ENCODE results near the gene NSMCE1. TPM values are rescaled to one million over a fixed set of nuclear protein-coding genes. Genes with fewer than 3 reads are reported as not detected.
"Not testable (repeated sequence)": the region's sequence is repeated elsewhere in the genome, so short reads cannot be mapped to it uniquely, and the experiment has no call there.

The NSMCE1 gene
- polyA plus RNA-seq, 3 donors = 51.5 to 56.3 (median 53.4) TPM

- 73 to 82% (median 79%) methylated on average over 7 of the region's 7 CpGs for WGBS, 3 donors
Measured at GRCh38 chr16:27281243-27281642, 12.7 kb upstream of the NSMCE1 start.

GRCh38 chr16:27275394-27275793 lies 6.8 kb upstream of the NSMCE1 start:
- WGBS, 3 donors = 80 to 90% (median 89%) methylated on average over 1 of the region's 1 CpG
- no peak overlapping the region for H3K27ac ChIP-seq (ENCODE audit: low read depth, low read length)

More at GRCh38 chr16:27281243-27281642, 12.7 kb upstream of the NSMCE1 start:
- H3K27ac ChIP-seq (ENCODE audit: low read depth, low read length) = no peak overlapping the region

DNA sequence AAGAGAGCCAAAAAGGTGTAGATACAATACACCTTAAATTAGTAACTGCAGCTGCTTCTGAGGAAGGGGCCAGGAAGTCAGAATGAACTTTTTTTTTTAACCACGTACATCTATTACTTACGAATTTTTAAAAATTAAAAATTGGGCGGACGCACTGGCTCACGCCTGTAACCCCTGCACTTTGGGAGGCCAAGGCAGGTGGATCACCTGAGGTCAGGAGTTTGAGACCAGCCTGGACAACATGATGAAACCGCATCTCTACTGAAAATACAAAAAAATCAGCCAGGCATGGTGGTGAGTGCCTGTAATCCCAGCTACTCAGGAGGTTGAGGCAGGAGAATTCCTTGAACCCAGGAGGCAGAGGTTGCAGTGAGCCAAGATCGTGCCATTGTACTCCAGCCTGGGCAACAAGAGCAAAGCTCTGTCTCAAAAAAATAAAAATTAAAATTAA lies 5.9 kb upstream of the NSMCE1 start:
- 82 to 87% (median 86%) methylated on average over 7 of the region's 7 CpGs for WGBS, 3 donors
- H3K27ac ChIP-seq (ENCODE audit: low read depth, low read length) = not testable (repeated sequence)

- 72 to 83% (median 75%) methylated on average over 8 of the region's 8 CpGs for WGBS, 3 donors
Measured at GRCh38 chr16:27273670-27274423, 5.3 kb upstream of the NSMCE1 start.

GRCh38 chr16:27273330-27273669 lies 4.7 kb upstream of the NSMCE1 start:
- 95 to 98% (median 98%) methylated on average over 4 of the region's 4 CpGs for WGBS, 3 donors
- H3K27ac ChIP-seq (ENCODE audit: low read depth, low read length) = no peak overlapping the region

More at GRCh38 chr16:27273670-27274423, 5.3 kb upstream of the NSMCE1 start:
- no peak overlapping the region for H3K27ac ChIP-seq (ENCODE audit: low read depth, low read length)

DNA sequence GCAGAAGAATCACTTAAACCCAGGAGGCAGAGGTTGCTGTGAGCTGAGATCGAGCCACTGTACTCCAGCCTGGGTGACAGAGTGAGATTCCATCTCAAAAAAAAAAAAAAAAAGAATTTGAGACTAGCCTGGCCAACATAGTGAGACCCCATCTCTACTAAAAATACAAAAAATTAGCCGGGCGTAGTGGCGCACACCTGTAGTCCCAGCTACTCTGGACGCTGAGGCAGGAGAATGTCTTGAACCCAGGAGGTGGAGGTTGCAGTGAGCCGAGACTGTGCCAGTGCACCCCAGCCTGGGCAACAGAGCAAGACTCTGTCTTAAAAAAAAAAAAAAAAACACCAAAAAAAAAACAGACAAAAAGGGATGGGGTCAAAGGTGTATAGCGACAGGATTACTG lies 4.1 kb upstream of the NSMCE1 start:
- 97 to 99% (median 97%) methylated on average over 7 of the region's 7 CpGs for WGBS, 3 donors
- H3K27ac ChIP-seq (ENCODE audit: low read depth, low read length) = not testable (repeated sequence)

DNA sequence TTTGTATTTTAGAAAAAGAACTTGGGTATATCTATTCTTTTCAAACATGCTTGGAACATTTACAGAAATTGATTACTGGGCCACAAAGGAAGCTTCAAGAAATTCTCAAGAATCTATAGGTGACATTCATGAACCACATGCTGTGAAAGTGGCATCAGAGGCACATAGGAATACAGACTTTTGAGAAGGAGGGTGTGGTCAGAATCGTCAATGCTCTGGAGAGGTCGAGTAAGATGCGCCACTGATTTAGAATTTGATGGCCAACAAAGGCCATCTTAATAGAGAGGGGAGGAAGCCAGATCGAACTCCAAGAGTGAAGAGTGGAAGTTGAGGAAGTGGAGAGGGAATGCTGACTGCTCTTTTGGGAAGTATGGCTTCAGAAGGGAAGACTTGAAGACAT lies 3.5 kb upstream of the NSMCE1 start:
- 87 to 92% (median 88%) methylated on average over 4 of the region's 4 CpGs for WGBS, 3 donors

GRCh38 chr16:27270349-27270748 lies 1.8 kb upstream of the NSMCE1 start:
- H3K27ac ChIP-seq (ENCODE audit: low read depth, low read length) = no peak overlapping the region
- WGBS, 3 donors = 89 to 92% (median 91%) methylated on average over 4 of the region's 4 CpGs

More for the DNA sequence above, 3.5 kb upstream of the NSMCE1 start:
- H3K27ac ChIP-seq (ENCODE audit: low read depth, low read length) = no peak overlapping the region

- WGBS, 3 donors = 64 to 84% (median 83%) methylated on average over 9 of the region's 9 CpGs
- no peak overlapping the region for H3K27ac ChIP-seq (ENCODE audit: low read depth, low read length)
Measured at GRCh38 chr16:27269300-27270150, 953 bp upstream of the NSMCE1 start.

DNA sequence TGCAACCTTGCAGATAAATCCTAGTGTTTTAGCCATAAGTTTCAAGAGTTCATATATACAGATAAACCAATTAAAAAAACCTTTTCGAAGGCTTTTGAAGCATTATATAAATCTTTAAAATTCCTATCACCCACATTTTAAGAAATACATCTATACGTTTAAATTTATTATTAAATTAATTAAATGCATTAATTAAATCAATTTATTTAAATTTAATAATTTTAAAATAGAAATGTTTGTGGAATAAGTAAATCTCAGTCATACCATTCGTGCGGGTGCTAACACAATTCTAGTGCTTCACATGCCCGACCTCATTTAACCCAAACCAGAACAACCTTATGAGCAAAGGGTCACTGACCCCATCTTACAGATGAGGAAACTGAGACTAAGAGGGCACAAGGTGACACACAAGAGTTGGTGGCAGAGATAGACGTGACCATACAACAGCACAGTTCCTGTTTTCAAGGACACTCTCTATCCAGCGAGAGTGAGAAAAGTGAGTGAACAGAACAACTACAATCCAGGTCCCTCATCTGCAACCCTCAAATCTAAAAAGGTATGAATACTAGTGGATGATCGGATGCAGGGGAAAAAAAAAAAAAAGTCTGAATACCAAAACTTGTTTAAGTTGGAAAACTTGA lies 1.4 kb downstream of the NSMCE1 start:
- no peak overlapping the region for H3K27ac ChIP-seq (ENCODE audit: low read depth, low read length)
- WGBS, 3 donors = 76 to 85% (median 78%) methylated on average over 8 of the region's 8 CpGs

- H3K27ac ChIP-seq (ENCODE audit: low read depth, low read length) = no peak overlapping the region
- 96 to 100% (median 98%) methylated on average over 1 of the region's 1 CpG for WGBS, 3 donors
Measured at GRCh38 chr16:27265982-27266381, 2.6 kb downstream of the NSMCE1 start.

GRCh38 chr16:27264151-27264550 lies 4.4 kb downstream of the NSMCE1 start:
- 67 to 79% (median 73%) methylated on average over 6 of the region's 6 CpGs for WGBS, 3 donors
- no peak overlapping the region for H3K27ac ChIP-seq (ENCODE audit: low read depth, low read length)

DNA sequence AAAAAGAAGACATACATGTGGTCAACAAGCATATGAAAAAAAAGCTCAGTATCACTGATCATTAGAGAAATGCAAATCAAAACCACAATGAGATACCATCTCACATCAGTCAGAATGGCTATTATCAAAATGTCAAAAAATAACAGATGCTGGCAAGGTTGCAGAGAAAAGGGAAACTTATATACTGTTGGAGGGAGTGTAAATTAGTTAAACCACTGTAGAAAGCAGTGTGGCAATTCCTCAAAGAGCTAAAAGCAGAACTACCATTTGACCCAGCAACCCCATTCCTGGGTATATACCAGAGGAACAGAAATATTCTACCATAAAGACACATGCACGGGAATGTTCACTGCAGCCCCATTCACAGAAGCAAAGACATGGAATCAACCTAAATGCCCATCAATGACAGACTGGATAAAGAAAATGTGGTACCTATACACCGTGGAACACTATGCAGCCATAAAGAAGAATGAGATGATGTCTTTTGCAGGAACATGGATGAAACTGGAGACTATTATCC lies 5.6 kb downstream of the NSMCE1 start:
- not testable (repeated sequence) for H3K27ac ChIP-seq (ENCODE audit: low read depth, low read length)
- 83 to 94% (median 90%) methylated on average over 2 of the region's 2 CpGs for WGBS, 3 donors

- no peak overlapping the region for H3K27ac ChIP-seq (ENCODE audit: low read depth, low read length)
- 85 to 88% (median 86%) methylated on average over 4 of the region's 4 CpGs for WGBS, 3 donors
Measured at GRCh38 chr16:27259710-27260109, 8.9 kb downstream of the NSMCE1 start.

- H3K27ac ChIP-seq (ENCODE audit: low read depth, low read length) = no peak overlapping the region
- 54 to 79% (median 60%) methylated on average over 3 of the region's 3 CpGs for WGBS, 3 donors
Measured at GRCh38 chr16:27258241-27258734, 10.3 kb downstream of the NSMCE1 start.

DNA sequence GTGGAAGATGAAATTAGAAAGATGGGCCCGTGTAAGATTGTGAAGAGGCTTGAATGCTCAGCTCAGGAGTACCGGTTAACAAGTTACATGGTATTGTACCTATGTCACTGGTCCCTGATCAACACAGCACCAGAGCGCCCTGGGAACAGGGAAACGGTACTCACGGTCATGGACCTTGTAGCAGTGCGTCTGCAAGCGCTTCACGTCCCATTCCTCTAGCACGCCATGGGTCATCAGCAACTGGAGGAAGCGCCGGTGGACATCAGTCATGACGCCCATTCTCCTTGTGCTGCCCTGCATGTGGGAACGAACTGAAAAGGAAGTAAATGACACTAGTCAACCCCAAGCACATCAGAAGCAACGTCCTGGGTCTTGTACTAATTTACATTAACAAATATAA lies 11.3 kb downstream of the NSMCE1 start:
- WGBS, 3 donors = 89 to 94% (median 92%) methylated on average over 14 of the region's 14 CpGs

DNA sequence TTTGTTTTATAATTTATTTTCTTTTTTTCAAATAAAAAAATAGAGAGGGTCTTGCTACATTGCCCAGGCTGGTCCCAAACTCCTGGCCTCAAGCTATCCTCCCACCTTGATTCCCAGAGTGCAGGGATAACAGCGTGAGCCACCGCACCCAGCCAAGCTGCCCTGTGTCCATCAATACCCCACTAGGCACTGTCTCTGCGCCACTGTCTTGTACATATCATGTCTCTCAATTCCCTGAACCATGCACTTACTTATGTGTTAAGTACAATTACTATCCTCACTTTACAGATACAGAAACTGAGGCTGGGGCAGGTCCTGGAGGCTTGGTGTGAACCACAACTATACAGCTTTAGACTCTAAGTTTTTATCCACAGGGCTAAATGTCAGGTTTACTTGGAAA lies 11.7 kb downstream of the NSMCE1 start:
- no peak overlapping the region for H3K27ac ChIP-seq (ENCODE audit: low read depth, low read length)
- 98 to 99% (median 99%) methylated on average over 3 of the region's 3 CpGs for WGBS, 3 donors

More for the DNA sequence above, 11.3 kb downstream of the NSMCE1 start:
- H3K27ac ChIP-seq (ENCODE audit: low read depth, low read length) = no peak overlapping the region

DNA sequence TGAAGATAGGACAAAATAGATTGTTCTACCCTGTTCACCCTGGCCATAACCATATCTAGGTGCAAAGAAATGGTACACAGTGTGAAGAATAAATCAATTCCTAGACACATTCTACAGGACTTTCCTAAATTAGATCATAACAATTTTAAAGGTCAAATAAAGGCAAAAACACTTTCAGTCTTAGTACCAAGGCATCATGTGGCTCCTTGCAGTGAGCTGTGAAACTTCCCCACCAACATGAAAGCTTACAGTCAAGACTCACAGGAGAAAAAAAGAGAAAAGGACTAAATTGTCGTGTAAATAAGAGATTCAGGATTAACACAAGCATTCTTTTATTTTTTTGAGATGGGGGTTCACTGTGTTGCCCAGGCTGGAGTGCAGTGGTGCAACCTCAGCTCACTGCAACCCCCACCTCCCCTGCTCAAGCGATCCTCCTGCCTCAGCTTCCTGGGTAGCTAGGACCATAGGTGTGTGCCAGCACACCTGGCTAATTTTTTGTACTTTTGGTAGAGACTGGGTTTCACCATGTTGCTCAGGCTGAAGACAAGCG lies 14.2 kb downstream of the NSMCE1 start:
- 87 to 92% (median 89%) methylated on average over 3 of the region's 3 CpGs for WGBS, 3 donors
- no peak overlapping the region for H3K27ac ChIP-seq (ENCODE audit: low read depth, low read length)

All from adipose tissue (tissue), 3 donors.